ENCODE measurements around the gene RELA.
"Not testable (repeated sequence)": the region's sequence is repeated elsewhere in the genome, so short reads cannot be mapped to it uniquely, and the experiment has no call there.

The RELA gene

DNA sequence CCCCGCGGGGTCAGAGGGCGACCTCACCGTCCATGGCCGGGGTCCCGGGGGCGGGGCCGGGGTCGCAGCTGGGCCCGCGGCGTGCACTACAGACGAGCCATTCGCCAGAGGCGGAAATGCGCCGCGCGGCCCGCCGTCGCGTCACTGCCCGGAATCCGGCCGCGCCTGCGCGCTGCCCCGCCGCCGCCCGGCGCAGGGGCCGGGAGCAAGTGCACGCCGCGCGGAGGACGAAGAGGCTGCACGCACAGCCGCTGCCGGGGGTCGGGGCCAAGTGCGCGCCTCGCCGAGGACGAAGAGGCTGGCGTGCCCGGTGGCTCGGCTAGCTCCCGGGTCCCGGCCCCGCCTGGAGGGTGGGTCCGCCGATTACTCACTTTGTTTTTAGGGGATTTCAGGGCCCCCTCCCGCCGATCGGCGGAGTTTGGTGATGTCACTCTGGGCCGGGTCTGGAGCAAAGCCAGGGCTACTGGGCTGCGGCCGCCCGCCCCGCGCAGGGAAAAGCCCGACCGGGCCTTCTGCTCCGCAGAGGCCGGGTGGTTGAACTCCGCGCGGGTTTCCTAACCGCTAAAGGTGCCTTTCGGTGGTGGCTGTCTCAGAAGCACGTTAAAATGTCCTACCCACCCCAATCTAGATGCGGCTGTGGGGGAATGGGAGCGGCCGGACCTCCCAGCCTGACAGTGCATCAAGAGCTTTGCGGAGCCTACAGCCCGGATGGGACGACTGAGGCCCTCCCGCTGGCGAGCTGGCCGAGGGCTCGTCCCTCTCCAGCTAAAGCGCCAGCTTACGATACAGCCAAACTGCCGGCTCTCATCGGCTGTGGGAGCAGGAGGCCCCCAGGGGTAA lies at the start of gene RELA:
RELA (minus strand) TSS at position 118 of the 840 bp plus-strand sequence; CDS start at position 34, 84 bp downstream.
- peak; percentile 78 to 87 (median 84) for DNase-seq

DNA sequence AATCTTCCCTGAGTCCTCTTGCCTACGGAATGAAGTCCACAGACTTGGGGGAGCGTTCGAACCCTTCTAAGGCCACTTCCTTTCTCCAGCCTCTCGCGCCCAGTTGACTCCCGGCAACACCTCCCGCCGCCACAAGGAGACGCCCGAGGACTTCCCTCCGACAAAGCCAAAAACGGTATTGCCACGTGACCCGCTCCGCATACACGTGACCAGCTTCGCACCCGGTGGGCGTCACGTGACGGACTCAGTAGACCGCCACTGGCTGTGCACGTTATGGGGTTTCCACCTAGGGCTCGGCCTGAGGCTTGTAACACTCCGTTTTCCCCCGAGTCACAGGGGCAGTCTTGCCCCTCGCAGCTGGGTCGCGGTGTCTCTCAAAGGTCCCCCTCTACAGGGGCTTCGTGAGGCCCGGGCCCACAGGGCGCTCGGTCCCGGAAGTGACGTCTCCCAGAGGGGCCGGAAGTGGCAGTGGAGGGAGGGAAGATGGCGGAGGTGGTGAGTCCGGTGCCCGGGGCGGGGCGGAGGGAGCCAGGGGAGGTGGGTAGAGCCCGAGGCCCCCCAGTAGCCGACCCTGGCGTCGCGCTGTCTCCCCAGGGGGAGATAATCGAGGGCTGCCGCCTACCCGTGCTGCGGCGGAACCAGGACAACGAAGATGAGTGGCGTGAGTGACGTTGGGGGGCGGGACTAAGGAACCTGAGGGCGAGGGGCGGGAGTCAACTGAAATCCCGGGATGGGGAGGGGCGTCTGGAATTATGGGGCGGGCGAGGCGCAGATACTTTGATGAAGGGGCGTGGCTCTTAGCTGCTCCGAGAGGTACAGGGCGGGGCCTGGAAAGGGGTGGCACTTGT lies 49.3 kb upstream of the RELA start, which contains the start of gene KAT5:
KAT5 (plus strand) TSS at position 468 of the 848 bp plus-strand sequence; CDS start at position 484, 16 bp downstream.
- DNase-seq, result peak; percentile 94 to 100 (median 98)

DNA sequence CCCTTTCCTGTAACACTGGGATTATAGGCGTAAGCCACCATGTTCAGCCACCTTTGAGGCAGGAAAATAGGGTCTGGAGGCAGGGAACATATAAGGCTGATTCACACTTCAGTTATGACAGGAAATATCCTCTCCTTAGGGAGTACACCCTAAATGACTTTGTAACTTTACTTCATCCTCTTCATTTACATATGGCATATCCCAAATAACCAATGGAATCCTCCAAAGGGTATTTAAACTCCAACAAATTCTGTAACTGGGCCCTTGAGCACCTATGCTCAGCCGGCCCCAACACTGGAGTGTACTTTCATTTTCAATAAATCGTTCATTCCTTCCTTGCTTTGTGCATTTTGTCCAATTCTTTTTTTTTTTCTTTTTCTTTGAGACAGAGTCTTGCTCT lies 47.7 kb upstream of the RELA start:
- no peak for DNase-seq

DNA sequence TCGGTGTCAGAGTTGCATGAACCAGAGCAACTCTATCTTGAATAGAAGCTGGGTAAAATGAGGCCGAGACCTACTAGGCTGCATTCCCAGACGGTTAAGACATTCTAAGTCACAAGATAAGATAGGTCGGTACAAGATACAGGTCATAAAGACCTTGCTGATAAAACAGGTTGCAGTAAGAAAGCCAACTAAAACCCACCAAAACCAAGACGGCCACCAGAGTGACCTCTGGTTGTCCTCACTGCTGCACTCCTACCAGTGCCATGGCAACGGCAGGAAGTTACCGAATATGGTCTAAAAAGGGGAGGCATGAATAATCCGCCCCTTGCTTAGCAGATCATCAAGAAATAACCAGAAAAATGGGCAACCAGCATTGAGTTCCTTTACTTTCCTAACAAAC lies 46.9 kb upstream of the RELA start:
- DNase-seq, result no peak

DNA sequence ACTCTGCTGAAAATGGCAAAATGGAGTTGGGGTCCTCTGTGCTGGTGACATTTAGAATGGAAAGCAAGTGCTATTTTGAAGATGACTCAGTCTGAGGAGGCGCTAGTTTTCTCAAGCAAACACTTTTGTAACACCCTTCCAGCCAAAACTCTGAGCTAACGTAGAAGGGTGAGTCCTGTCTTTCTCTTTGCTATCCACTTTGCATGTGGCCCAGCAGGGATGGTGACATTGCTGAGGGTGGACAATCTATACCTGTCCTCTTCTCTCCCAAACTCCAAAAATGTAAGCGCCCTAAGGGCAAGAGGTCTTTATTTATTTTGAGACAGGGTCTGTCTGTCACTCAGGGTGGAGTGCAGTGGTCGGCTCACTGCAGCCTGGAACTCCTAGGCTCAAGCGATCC lies 45.7 kb upstream of the RELA start:
- DNase-seq, result no peak

DNA sequence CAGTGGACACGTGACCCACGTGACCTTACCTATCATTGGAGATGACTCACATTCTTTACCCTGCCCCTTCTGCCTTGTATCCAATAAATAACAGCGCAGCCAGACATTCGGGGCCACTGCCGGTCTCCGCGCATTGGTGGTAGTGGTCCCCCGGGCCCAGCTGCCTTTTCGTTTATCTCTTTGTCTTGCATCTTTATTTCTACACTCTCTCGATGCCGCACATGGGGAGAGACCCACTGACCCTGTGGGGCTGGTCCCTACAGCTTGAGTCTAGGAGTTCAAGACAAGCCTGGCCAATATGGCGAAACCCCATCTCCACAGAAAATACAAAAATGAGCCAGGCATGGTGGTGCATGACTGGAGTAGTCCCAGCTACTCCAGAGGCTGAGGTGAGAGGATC lies 44.3 kb upstream of the RELA start:
- DNase-seq, result not testable (repeated sequence)

DNA sequence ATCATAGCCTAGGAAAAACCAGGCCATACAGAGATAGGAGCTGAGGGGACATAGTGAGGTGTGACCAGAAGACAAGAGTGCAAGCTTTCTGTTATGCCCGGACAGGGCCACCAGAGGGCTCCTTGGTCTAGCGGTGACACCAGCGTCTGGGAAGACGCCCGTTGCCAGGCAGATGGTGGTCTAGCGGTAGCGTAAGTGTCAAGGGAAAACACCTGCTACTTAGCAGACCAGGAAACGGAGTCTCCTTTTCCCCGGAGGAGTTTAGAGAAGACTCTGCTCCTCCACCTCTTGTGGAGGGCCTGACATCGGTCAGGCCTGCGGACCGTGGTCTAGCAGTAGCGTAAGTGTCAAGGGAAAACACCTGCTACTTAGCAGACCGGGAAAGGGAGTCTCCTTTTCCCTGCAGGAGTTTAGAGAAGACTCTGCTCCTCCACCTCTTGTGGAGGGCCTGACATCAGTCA lies 43.6 kb upstream of the RELA start:
- DNase-seq, result peak; percentile 53 to 73 (median 62)

DNA sequence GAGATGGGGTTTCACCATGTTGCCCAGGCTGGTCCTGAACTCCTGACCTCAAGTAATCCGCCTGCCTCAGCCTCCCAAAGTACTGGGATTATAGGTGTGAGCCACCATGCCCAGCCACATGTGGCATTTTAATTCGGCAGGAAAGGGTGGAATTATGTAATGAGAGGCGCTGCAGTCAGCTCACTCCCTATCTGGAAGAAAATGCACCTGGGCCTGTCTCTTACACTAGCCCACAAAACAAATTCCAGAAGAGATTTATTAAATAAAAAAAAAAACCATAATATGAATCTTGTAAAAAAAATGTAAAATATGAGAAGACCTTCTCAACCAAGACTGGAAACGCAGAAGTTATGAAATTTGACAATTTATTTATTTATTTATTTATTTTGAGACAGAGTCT lies 41.1 kb upstream of the RELA start:
- DNase-seq, result no peak

DNA sequence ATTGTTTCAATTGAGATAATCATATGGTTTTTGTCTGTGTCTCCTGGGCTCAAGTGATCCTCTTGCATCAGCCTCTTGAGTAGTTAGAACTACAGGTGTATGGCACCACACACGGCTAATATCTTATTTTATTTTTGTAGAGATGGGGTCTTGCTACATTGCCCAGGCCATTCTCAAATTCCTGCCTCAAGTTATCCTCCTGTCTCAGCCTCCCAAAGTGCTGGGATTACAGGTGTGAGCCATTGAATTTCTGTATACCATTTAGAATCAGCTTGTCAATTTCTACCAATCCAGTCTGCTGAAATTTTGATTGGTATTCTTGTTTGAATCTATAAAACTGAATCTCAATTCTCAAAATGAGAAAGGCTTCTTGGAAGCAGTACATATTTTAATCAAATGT lies 39.0 kb upstream of the RELA start:
- DNase-seq, result no peak

DNA sequence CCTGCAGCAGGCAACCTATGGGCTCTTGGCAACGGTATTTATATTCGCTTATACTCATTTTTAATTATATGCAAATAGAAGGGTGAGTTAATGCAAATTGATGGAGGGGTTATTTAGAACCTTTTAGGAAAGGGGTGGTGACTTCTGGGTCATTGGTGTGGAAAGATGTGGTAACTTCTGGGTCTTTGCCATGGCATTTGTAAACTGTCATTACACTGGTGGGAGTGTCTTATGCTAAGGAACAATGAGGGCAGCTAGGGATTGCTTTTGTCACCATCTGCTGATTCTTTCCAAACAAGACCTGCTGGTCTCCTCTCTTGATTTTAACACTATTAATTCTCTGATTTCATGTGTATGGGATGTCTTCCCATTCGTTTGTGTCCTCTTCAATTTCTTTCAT lies 37.7 kb upstream of the RELA start:
- no peak for DNase-seq

DNA sequence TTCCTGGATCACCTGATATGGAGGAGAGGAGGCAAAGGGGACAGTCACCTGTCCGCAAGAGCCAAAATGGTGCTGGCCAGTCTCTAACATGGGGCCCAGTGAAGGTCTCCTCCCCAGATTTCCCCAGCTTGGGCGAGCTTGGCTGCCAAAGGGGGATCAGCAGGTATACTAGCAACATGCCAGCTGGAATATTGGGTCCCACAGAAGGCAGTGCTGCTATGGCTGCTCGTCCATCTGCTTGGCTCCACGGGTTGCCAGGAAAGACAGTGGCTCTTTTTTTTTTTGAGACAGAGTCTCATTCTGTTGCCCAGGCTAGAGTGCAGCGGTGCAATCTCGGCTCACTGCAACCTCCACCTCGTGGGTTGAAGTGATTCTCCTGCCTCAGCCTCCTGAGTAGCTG lies 36.6 kb upstream of the RELA start:
- no peak for DNase-seq

DNA sequence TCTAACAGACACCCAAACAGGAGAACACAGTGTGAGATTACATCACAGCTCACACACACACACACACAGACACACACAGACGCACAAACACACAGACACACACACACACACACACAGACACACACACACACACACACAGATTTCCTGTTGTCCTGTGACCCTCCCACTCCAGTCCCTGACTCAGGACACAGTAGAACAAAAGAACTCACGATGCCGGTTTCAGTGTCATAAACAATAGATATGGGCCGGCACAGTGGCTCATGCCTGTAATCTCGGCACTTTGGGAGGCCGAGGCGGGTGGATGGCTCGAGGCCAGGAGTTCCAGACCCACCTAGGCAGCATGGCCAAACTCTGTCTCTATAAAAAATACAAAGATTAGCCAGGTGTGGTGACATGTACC lies 35.5 kb upstream of the RELA start:
- no peak for DNase-seq

DNA sequence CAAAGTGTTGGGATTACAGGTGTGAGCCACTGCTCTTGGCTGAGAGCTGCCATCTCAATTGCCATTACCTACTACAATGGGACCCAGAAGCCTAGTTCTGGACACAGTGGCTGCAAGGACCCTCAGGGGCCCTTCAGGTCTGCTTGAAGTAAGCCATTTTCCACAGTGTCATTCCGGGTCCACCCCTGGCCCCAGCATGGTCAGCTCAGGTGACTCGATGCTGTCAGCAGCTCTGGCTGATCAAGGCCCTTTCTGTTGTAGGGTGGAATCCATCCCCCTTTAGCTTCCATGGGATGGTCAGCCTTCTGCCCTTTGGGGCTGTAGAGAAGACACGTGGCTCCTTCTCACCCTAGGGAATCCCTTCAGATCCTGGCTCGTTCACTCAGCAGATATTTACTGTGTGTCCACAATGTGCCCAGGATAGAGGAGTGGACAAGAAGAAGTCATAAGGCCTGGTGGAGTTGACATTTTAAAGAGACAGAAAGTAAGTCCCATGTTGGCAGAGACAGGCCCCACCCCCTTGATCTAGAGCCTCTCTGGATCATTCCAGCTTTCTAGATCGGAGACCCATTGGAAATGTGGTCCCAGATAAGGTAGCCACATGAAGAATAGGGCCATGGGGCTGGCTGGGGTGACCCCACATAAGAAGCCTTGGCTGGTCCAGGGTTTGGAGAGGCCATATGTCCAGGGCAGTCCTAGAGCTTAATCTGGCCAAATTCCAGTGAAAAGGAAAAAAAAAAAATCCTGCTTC lies 34.3 kb upstream of the RELA start:
- no peak for DNase-seq

DNA sequence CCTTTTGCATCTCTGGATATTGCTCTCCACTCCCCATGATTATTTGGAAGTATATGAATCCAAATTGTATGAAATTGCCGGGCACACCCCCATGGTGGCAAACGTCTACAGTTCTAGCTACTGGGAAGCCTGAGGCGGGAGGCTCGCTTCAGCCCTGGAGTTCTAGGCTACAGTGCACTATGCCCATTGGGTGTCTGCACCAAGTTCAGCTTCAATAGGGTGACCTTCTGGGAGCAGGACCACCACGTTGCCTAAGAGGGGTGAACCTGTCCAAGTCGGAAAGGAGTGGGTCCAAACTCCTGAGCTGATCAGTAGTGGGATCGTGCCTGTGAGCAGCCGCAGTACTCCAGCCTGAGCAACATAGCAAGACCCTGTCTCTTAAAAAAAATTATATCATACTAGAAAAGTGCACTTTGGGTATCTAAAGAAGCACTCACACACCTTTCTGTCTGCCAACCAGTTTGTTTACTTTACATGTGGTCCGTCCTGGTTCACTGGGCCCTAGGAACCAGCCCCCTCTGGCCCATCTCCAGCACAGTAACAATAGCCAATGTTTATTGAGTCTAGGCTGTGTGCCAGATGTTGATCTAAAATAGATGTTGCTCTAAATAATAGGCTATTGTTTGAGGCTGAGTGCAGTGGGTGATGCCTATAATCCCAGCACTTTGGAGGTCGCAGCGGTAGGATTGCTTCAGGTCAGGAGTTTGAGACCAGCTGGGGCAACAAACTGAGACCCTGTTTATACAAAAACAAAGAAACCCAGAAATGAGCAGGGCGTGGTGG lies 32.9 kb upstream of the RELA start:
- DNase-seq, result no peak

DNA sequence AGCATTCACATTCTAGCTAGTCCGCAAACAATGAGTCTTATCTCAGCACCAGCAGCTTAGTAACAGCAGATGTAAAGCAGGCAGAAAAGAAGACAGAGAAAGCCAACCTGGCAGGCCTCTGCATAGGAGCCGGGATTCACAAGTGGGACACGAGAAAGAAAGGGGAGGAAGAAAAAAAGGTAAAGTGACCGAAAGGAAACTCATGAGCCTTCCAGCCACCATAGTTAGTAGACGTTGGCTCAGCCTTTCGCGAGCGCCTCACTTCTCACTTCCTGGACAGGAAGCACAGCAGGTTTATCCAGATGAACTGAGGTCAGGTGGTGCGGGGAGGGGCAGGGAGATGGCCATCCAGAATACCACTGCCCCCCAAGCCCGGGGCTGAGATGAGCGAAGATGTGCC lies 29.7 kb upstream of the RELA start:
- no peak for DNase-seq

DNA sequence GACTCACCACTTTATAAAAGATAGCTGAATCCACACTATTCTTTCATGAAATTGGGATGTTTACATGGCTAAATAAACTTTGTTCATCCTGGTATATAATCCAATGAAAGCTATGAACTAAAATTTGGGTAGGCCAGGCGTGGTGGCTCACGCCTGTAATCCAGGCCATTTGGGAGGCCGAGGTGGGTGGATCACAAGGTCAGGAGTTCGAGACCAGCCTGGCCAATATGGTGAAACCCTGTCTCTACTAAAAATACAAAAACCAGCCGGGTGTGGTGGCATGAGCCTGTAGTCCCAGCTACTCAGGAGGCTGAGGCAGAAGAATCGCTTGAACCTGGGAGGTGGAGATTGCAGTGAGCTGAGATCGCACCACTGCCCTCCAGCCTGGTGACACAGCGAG lies 29.1 kb upstream of the RELA start:
- DNase-seq, result not testable (repeated sequence)

DNA sequence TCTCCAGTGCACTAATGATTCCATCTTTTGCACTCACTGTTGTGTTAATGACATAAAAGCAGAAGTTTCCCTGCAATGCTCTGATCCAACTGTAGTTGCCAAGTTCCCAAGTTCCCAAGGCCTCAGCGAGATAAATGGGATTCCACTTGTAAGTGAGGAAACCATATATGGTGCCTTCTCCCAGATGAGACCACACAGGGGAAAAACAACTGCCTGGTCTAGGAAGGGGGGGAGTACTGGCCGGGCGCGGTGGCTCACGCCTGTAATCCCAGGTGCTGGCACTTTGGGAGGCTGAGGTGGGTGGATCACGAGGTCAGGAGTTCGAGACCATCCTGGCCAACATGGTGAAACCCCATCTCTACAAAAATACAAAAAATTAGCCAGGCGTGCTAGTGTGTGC lies 23.3 kb upstream of the RELA start:
- DNase-seq, result no peak

DNA sequence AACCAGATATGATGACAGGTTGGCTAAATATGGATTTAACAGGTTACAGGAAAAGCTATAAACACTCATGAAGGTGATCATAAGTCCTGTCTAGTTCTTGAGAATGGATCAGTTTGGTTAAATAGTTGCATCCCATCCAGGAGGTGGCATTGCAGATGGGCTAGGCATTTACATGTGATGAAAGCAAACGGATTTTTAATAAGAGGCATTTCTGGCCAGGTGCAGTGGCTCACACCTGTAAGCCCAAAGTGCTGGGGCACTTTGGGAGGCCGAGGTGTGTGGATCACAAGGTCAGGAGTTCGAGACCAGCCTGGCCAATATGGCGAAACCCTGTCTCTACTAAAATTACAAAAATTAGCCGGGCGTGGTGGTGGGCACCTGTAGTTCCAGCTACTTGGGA lies 20.8 kb upstream of the RELA start:
- not testable (repeated sequence) for DNase-seq

DNA sequence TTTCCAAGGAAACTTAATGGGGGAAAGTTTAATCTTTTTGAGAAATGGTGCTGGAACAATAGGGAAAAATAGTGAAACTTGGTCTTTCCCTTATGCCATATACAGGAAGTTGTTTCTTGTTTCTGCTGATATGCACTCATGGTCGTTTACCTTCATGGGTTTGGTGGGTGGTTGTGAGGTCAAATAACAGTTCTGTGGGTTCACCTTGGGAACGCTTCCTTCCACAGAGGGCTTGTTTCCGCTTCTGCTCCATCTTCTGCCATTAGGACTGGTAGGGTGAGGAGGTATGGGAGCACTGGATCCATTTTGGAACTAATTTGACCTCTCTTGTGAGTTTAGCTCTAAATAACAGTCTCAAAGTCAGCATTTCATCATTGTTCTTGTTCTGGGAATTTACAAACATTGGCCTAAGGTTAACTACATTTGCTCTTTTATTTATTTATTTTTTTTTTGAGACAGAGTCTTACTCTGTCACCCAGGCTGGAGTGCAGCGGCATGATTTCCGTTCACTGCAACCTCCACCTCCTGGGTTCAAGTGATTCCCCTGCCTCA lies 17.6 kb upstream of the RELA start:
- no peak for DNase-seq

DNA sequence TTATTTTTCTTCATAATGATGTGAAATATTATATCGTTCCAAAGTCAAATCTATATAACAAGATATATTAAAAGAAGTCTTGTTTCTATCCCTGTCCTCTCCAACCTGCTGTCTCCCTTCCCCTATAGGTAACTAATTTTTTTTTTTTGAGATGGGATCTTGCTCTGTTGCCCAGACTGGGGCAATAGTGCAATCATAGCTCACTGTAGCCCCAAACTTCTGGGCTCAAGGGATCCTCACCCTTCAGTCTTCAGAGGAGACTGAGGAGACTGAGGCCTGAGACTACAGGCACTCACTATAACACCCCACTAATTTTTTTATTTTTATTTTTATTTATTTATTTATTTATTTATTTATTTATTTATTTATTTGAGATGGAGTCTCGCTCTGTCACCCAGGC lies 10.3 kb upstream of the RELA start:
- no peak for DNase-seq

DNA sequence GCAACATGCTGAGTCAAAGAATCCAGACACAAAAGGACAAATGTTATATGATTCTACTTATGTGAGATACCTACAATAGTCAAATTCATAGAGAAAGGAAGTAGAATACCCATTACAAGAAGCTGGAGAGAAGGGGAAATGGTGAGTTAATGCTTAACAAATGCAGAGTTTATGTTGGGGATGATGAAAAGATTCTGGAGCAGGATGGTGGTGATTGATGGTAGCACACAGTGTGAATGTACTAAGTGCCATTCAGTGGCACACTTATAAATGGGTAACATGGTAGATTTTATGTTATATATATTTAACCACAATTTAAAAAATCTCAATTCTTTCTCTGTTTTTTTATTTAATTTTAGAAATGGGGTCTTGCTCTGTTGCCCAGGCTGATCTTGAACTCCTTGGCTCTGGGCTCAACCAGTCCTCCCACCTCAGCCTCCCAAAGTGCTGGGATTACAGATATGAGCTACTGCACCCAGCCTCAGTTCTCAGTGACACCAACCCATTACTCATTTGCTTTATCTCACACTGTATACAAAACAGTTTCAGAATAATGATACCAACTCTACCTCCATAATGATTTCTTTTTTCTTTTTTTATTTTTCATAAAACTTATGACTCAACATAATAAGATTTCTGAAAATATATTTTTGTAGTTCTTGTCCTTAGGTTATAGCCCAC lies 9.6 kb upstream of the RELA start:
- DNase-seq, result no peak

All from stimulated activated naive CD4-positive, alpha-beta T cell (primary cell).